Spleen (tissue), 11 donors: ENCODE measurements around the gene AJAP1. TPM values are rescaled to one million over a fixed set of nuclear protein-coding genes. Genes with fewer than 3 reads are reported as not detected.

Source experiments
- DNase-seq: peaks from one replicate; pipeline ENCODE4 v3.0.0-alpha.2; 2020
- H3K27ac ChIP-seq, 8 donors: fragments of 200-600 bp; sonication (generic) in 7 of 8; 1 replicate in 4 of 8; 2 replicates in 4 of 8; pipeline versions ENCODE4 v1.5.0 to v1.8.0; 2016 to 2021; ENCODE audit warnings: inconsistent platforms in 4 of 8, mild to moderate bottlenecking in 4 of 8, moderate library complexity in 1 of 8
- H3K27me3 ChIP-seq, 7 donors: fragments of 200-600 bp; sonication (generic) in 6 of 7; replicated peaks in 1 of 7; 1 replicate in 4 of 7; 2 replicates in 3 of 7; pipeline versions ENCODE4 v1.5.0 to v1.8.0; 2016 to 2021; ENCODE audit warnings: inconsistent platforms in 3 of 7, mild to moderate bottlenecking in 1 of 7
- H3K36me3 ChIP-seq, 6 donors: fragments of 200-600 bp; sonication (generic) in 5 of 6; 1 replicate in 4 of 6; 2 replicates in 2 of 6; pipeline versions ENCODE4 v1.5.0 to v1.8.0; 2016 to 2021; ENCODE audit warnings: inconsistent platforms in 2 of 6
- H3K4me1 ChIP-seq, 6 donors: fragments of 200-600 bp; sonication (generic) in 5 of 6; 1 replicate in 3 of 6; 2 replicates in 3 of 6; pipeline versions ENCODE4 v1.5.0 to v1.8.0; 2016 to 2021; ENCODE audit warnings: inconsistent platforms in 3 of 6
- H3K4me3 ChIP-seq, 8 donors: fragments of 200-600 bp; sonication (generic) in 7 of 8; 1 replicate in 4 of 8; 2 replicates in 4 of 8; pipeline versions ENCODE4 v1.5.0 to v1.8.0; 2016 to 2021; ENCODE audit warnings: inconsistent platforms in 4 of 8, mild to moderate bottlenecking in 4 of 8, moderate library complexity in 2 of 8
- H3K9me3 ChIP-seq, 8 donors: fragments of 200-600 bp; sonication (generic) in 7 of 8; 1 replicate in 4 of 8; 2 replicates in 4 of 8; pipeline versions ENCODE4 v1.5.0 to v1.8.0; 2016 to 2021; ENCODE audit warnings: inconsistent platforms in 4 of 8
- POLR2A ChIP-seq, 3 donors: fragments of 450-650 bp; IDR thresholded peaks; one replicate each; pipeline ENCODE4 v1.5.1; 2017; ENCODE audit warnings: antibody characterized with exemption in 3 of 3, mild to moderate bottlenecking in 1 of 3
- POLR2AphosphoS5 ChIP-seq, 3 donors: sonication (generic); formaldehyde crosslinking; IDR thresholded peaks; one replicate each; pipeline ENCODE4 v1.5.1; 2017; ENCODE audit warnings: antibody characterized with exemption in 3 of 3
- WGBS, 5 donors: extraction: QIAGEN DNeasy Blood & Tissue Kit in 3 of 5; methylation state at CpG; one replicate each; pipeline versions ENCODE4 v1.1.5 to v1.1.7; 2013 to 2018; 5-methylcytosine and 5-hydroxymethylcytosine counted together
- intact Hi-C: fragments of 100-400 bp; cut with DNase I; formaldehyde crosslinking; loops from one replicate; pipeline ENCODE4 v1.15.0; 2023; ENCODE audit warnings: low total_unique reads
- polyA plus RNA-seq, 3 donors: library from polyadenylated mRNA; stranded (reverse); fragments of 200-250 nt; gene quantifications; one replicate each; pipeline ENCODE4 v1.2.1, GENCODE V29; 2013
- total RNA-seq, 7 donors: library from RNA; depleted of rRNA in 3 of 7; stranded (reverse); fragments of >200 nt in 3 of 7; fragmentation: NEBNext Ultra II Directional in 4 of 7; extraction: Animal tissue kit (Norgen Biotek cat#: 25700) in 4 of 7; gene quantifications; one replicate each; pipeline versions ENCODE4 v1.1.0 to v1.2.1, GENCODE V29; 2016 to 2021
- TF ChIP-seq, protein P1 (sequence below), 11 experiments: fragments of 200-600 bp in 7 of 11; fragments of 450-650 bp in 4 of 11; sonication (generic) in 4 of 11; IDR thresholded peaks in 8 of 11; conservative IDR thresholded peaks in 3 of 11; 1 replicate in 7 of 11; 2 replicates in 4 of 11; pipeline versions ENCODE4 v1.4.0 to v1.8.0; 2016 to 2021; ENCODE audit warnings: antibody characterized with exemption in 11 of 11, inconsistent platforms in 4 of 11, mild to moderate bottlenecking in 1 of 11
- donor health status: healthy with polysubstance abuse.
- donor health status: DM: no; HTN: no; CAD: no; lungs with moderate emphysema.
- donor health status: DM: no; HTN: no; CAD: no.
- donor health status: Bipolar disorder and iron deficiency.
- donor health status: healthy.
- donor health status: DM: no; HTN: no; CAD: no.
- donor health status: DM: yes; HTN: yes; CAD: no.

The AJAP1 gene
- total and polyA plus RNA-seq, 10 donors, result 0.04 to 13.3 (median 2.4) TPM

- H3K4me3 ChIP-seq, result no peak overlapping the region
- no peak overlapping the region for H3K27ac ChIP-seq
- no peaks in the 10 kb centered on the region for H3K36me3 ChIP-seq
- no peaks in the 10 kb centered on the region for H3K4me1 ChIP-seq
- intact Hi-C loops, result no loop called here
- H3K9me3 ChIP-seq, result no peaks in the 10 kb centered on the region
- 71 to 79% (median 76%) methylated on average over 6 to 7 of the region's 7 CpGs for WGBS, 5 donors
- no peak for DNase-seq
- TF ChIP-seq POLR2A (IDR thresholded peaks at IDR 0.05), result no peak
- no peak for TF ChIP-seq POLR2AphosphoS5 (IDR thresholded peaks at IDR 0.05)
- TF ChIP-seq, protein P1, sequence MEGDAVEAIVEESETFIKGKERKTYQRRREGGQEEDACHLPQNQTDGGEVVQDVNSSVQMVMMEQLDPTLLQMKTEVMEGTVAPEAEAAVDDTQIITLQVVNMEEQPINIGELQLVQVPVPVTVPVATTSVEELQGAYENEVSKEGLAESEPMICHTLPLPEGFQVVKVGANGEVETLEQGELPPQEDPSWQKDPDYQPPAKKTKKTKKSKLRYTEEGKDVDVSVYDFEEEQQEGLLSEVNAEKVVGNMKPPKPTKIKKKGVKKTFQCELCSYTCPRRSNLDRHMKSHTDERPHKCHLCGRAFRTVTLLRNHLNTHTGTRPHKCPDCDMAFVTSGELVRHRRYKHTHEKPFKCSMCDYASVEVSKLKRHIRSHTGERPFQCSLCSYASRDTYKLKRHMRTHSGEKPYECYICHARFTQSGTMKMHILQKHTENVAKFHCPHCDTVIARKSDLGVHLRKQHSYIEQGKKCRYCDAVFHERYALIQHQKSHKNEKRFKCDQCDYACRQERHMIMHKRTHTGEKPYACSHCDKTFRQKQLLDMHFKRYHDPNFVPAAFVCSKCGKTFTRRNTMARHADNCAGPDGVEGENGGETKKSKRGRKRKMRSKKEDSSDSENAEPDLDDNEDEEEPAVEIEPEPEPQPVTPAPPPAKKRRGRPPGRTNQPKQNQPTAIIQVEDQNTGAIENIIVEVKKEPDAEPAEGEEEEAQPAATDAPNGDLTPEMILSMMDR (IDR thresholded peaks at IDR 0.05 in 8 of 11, conservative IDR thresholded peaks at IDR 0.05 in 3 of 11), result no peak
- H3K27me3 ChIP-seq, result peaks cover 0 to 3% (median 0%) of the 10 kb centered on the region in 7 donors
Measured at GRCh38 chr1:4630561-4630960, 23.8 kb upstream of the AJAP1 start.

- no peaks in the 10 kb centered on the region for H3K36me3 ChIP-seq
- no peaks in the 10 kb centered on the region for H3K9me3 ChIP-seq
- 75 to 83% (median 77%) methylated on average over 5 of the region's 5 CpGs for WGBS, 5 donors
- H3K4me1 ChIP-seq, result no peaks in the 10 kb centered on the region
- TF ChIP-seq POLR2A (IDR thresholded peaks at IDR 0.05) (no peak), POLR2AphosphoS5 (IDR thresholded peaks at IDR 0.05) (no peak)
- TF ChIP-seq, protein P1 (IDR thresholded peaks at IDR 0.05 in 8 of 11, conservative IDR thresholded peaks at IDR 0.05 in 3 of 11), result no peak
- peak; percentile 68 for DNase-seq
- intact Hi-C loops, result no loop called here
- no peak overlapping the region for H3K27ac ChIP-seq
- peaks cover 0 to 3% (median 0%) of the 10 kb centered on the region in 7 donors for H3K27me3 ChIP-seq
- no peak overlapping the region for H3K4me3 ChIP-seq
Measured at GRCh38 chr1:4631321-4631720, 23.1 kb upstream of the AJAP1 start.

- DNase-seq, result peak; percentile 56
- TF ChIP-seq POLR2AphosphoS5 (IDR thresholded peaks at IDR 0.05), result no peak
- no peak for TF ChIP-seq POLR2A (IDR thresholded peaks at IDR 0.05)
- TF ChIP-seq, protein P1 (IDR thresholded peaks at IDR 0.05 in 8 of 11, conservative IDR thresholded peaks at IDR 0.05 in 3 of 11), result no peak
- H3K4me3 ChIP-seq, result no peak overlapping the region
- H3K4me1 ChIP-seq, result peaks cover 0 to 9% (median 6%) of the 10 kb centered on the region in 6 donors
- H3K36me3 ChIP-seq, result no peaks in the 10 kb centered on the region
- no peaks in the 10 kb centered on the region for H3K9me3 ChIP-seq
- intact Hi-C loops, result no loop called here
- H3K27me3 ChIP-seq, result peaks cover 0 to 11% (median 0%) of the 10 kb centered on the region in 7 donors
- no peak overlapping the region for H3K27ac ChIP-seq
- 80 to 90% (median 89%) methylated on average over 8 to 9 of the region's 9 CpGs for WGBS, 5 donors
Measured at GRCh38 chr1:4633346-4633745, 21.1 kb upstream of the AJAP1 start.

- Histone ChIP-seq H3K9me3 (no peaks in the 10 kb centered on the region), H3K27me3 (peaks cover 0 to 13% (median 0%) of the 10 kb centered on the region in 7 donors), H3K36me3 (no peaks in the 10 kb centered on the region), H3K27ac (no peak overlapping the region), H3K4me3 (no peak overlapping the region), H3K4me1 (peaks cover 0 to 13% (median 8%) of the 10 kb centered on the region in 6 donors)
- intact Hi-C loops, result no loop called here
- 66 to 77% (median 71%) methylated on average over 7 to 14 of the region's 14 CpGs for WGBS, 5 donors
- DNase-seq, result peak; percentile 51
- TF ChIP-seq POLR2A (IDR thresholded peaks at IDR 0.05) (no peak), POLR2AphosphoS5 (IDR thresholded peaks at IDR 0.05) (no peak)
- TF ChIP-seq, protein P1 (IDR thresholded peaks at IDR 0.05 in 8 of 11, conservative IDR thresholded peaks at IDR 0.05 in 3 of 11), result no peak
Measured at GRCh38 chr1:4634156-4634792, 20.1 kb upstream of the AJAP1 start.
